Ishikawa (cell line): Measurements from ENCODE around the gene DNAJB11.

Experiments used
- CEBPB ChIP-seq: IDR thresholded peaks from 2 replicates; pipeline ENCODE4 v1.6.1; 2012
- CREB1 ChIP-seq: IDR thresholded peaks from 2 replicates; pipeline ENCODE4 v1.6.1; 2012; ENCODE audit warnings: low read depth
- EGR1 ChIP-seq: IDR thresholded peaks from 2 replicates; pipeline ENCODE4 v1.6.1; 2012
- EP300 ChIP-seq: IDR thresholded peaks from 2 replicates; pipeline ENCODE4 v1.6.1; 2012; ENCODE audit warnings: borderline replicate concordance
- FOXM1 ChIP-seq: IDR thresholded peaks from 2 replicates; pipeline ENCODE4 v1.6.1; 2012; ENCODE audit warnings: low read depth, borderline replicate concordance
- MAX ChIP-seq: IDR thresholded peaks from 2 replicates; pipeline ENCODE4 v1.6.1; 2012
- NFIC ChIP-seq: IDR thresholded peaks from 2 replicates; pipeline ENCODE4 v1.6.1; 2012
- RAD21 ChIP-seq: IDR thresholded peaks from 2 replicates; pipeline ENCODE4 v1.6.1; 2012; ENCODE audit warnings: low read depth
- REST ChIP-seq: IDR thresholded peaks from 2 replicates; pipeline ENCODE4 v1.6.1; 2012; ENCODE audit warnings: low read depth, mild to moderate bottlenecking
- TAF1 ChIP-seq: IDR thresholded peaks from 2 replicates; pipeline ENCODE4 v1.6.1; 2012; ENCODE audit warnings: low read depth, mild to moderate bottlenecking
- TCF12 ChIP-seq: IDR thresholded peaks from 2 replicates; pipeline ENCODE4 v1.6.1; 2012; ENCODE audit warnings: low read depth
- TEAD4 ChIP-seq: IDR thresholded peaks from 2 replicates; pipeline ENCODE4 v1.6.1; 2012
- USF1 ChIP-seq: IDR thresholded peaks from 2 replicates; pipeline ENCODE4 v1.6.1; 2012
- YY1 ChIP-seq: IDR thresholded peaks from 2 replicates; pipeline ENCODE4 v1.6.1; 2012; ENCODE audit warnings: low read depth
- ZBTB7A ChIP-seq: IDR thresholded peaks from 2 replicates; pipeline ENCODE4 v1.6.1; 2012; ENCODE audit warnings: low read depth

DNAJB11 gene

GRCh38 chr3:186534113-186534669, 36.3 kb upstream of the DNAJB11 start:
- TF ChIP-seq EP300, result no peak

- no peak for TF ChIP-seq YY1
Measured at GRCh38 chr3:186536883-186537844, 33.4 kb upstream of the DNAJB11 start.

- TF ChIP-seq CREB1 (no peak), USF1 (no peak), RAD21 (no peak), NFIC (no peak), TCF12 (no peak), CEBPB (no peak), EGR1 (no peak), TEAD4 (no peak), ZBTB7A (no peak), TAF1 (no peak), YY1 (no peak), REST (no peak), FOXM1 (no peak), EP300 (no peak), MAX (no peak)
Measured at GRCh38 chr3:186538779-186539178, 31.7 kb upstream of the DNAJB11 start.

GRCh38 chr3:186540221-186540834, 30.2 kb upstream of the DNAJB11 start:
- TF ChIP-seq RAD21 (peak; percentile 94), CREB1 (no peak), FOXM1 (0 out of 2 replicates have a peak, but pooled peaks have one; percentile 25)

- TF ChIP-seq EP300 (no peak), TAF1 (no peak), FOXM1 (no peak), NFIC (no peak), EGR1 (no peak), YY1 (no peak)
Measured at GRCh38 chr3:186540835-186541226, 29.7 kb upstream of the DNAJB11 start.

GRCh38 chr3:186544281-186544680, 26.2 kb upstream of the DNAJB11 start, which contains the start of gene CRYGS:
CRYGS (minus strand) TSS chr3:186544380; CDS start chr3:186544326, 54 bp downstream.
- no peak for TF ChIP-seq EP300
- TF ChIP-seq YY1, result no peak
- TF ChIP-seq FOXM1, result no peak
- no peak for TF ChIP-seq USF1
- no peak for TF ChIP-seq TCF12
- TF ChIP-seq TEAD4, result no peak
- TF ChIP-seq EGR1, result no peak
- no peak for TF ChIP-seq MAX
- no peak for TF ChIP-seq TAF1
- TF ChIP-seq REST, result no peak
